HG03575 (cell line): ENCODE measurements around the gene PREP.
"Not testable (repeated sequence)": the region's sequence is repeated elsewhere in the genome, so short reads cannot be mapped to it uniquely, and the experiment has no call there.

ENCODE experiments used
- ATAC-seq: cut with Tn5 transposase; IDR thresholded peaks from one replicate; pipeline ENCODE4 v1.9.1; 2021; ENCODE audit not compliant: unreplicated experiment, insufficient number of reproducible peaks, low FRiP score; ENCODE audit errors: extremely low read depth

Gene PREP

DNA sequence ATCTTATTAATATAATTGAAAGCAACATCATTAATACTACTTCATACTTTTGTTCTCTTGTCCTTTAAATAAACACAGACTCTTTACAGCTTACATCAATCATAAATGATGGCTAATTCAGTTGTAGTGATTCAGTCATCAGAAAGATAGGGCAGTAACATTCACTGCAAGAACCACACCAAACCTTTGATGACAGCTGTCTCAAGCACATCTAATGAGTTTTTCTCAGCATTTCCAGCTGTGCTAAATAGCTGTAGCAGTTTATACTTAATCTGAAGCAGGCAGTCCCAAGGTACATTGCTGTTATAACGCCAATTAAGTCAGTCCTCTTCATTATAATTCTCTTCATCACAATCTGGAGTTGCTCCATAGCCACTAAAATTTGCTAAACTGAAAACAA is 45.7 kb downstream of the PREP start:
- ATAC-seq, result no peak

- no peak for ATAC-seq
These were observed 50.8 kb downstream of the PREP start for GRCh38 chr6:105352037-105352617.

GRCh38 chr6:105348897-105349296 is 54.0 kb downstream of the PREP start:
- ATAC-seq, result no peak

DNA sequence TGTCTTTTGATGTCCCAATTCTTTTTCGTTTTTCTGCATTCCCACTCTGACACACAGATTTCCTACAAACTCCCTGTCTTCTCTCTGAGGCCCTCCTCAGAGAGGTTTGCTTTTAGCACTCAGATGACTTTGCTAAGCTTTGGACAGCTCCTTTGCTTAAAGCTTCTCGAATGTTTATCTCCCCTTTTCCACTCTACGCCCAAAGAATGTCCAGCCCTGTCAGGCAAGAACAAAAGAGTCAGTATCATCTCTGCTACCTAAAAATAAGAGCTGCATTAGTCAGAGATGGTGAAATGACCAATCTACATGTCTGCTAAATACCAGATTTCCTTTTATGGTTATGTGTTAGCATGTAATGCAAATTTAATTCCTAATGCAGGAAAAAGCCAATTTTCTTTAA is 56.8 kb downstream of the PREP start:
- ATAC-seq, result no peak

GRCh38 chr6:105345506-105345905 is 57.4 kb downstream of the PREP start:
- ATAC-seq, result no peak

DNA sequence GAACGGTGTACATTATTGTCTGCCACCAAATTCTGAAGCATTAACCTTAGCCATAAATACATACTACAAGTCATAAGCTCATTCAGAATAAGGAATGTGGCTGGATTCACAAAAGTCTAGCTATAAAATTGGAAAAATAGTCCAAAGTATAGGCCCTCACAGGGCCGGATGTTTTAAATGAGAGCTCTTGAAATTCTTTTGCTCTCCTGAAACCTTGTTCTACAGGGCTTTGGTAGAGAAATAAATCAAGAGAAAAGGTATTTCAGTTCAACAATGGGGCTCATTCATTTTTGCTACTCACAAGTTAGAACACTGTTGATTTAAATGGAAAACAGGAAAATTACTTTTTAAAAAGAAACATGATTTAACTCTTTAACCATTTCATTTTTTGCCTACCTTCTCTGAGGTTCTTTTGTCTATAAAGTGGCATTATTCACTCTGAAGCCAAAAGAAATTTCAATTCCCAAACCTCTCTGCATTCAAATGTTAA is 58.0 kb downstream of the PREP start:
- no peak for ATAC-seq

DNA sequence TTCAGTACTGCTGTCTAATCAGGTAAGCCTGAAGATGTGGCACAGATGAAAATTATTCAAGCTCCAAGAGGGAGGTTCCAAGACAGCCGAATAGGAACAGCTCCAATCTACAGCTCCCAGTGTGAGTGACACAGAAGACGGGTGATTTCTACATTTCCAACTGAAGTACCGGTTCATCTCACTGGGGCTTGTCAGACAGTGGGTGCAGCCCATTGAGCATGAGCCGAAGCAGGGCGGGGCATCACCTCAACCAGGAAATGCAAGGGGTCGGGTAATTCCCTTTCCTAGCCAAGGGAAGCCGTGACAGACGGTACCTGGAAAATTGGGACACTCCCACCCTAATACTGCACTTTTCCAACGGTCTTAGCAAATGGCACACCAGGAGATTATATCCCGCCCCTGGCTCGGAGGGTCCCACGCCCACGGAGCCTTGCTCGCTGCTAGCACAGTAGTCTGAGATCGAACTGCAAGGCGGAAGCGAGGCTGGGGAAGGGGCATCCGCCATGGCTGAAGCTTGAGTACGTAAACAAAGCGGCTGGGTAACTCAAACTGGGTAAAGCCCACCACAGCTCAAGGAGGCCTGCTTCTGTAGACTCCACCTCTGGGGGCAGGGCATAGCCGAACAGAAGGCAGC is 64.4 kb downstream of the PREP start:
- ATAC-seq, result not testable (repeated sequence)

GRCh38 chr6:105336986-105337385 is 65.9 kb downstream of the PREP start:
- no peak for ATAC-seq

DNA sequence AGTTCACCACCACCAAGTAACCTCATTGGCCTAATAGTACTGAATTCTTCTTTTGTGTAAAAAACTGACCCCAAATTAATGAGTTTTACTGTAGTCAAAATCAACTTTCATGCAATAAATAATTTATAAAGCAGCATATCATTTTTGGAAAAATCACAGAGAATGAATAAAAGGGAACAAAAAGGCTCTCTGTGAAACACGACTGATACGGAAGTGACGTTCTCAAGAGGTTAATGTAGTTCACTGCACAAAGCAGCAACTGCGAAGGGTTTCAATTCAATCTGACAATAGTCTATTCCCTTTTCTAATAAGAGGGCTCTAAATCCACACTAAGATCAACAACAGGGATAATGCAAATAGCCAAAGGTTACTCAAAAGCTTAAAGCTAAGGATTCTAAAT is 70.3 kb downstream of the PREP start:
- no peak for ATAC-seq

- no peak for ATAC-seq
These were observed 71.0 kb downstream of the PREP start for GRCh38 chr6:105331927-105332326.

DNA sequence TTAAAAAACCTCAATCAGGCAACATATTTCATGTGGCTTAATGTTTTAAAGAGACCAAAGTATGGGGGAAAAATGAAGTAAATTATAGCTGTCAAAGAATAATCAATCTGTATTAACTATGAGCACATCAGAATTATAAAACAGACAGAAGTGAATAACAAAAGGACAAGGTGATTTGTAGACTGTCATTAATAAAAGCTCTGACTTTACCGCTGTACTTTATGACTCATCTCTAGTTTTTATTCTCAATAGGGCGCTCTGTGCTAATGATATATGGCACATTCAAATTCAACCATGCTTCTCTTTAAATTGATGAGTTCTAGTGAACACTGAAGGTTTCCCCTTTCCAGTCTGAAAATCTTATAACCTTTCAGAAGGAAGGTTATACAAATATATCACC is 72.0 kb downstream of the PREP start:
- no peak for ATAC-seq

GRCh38 chr6:105330364-105330763 is 72.5 kb downstream of the PREP start:
- no peak for ATAC-seq

- ATAC-seq, result no peak
These were observed 75.8 kb downstream of the PREP start for GRCh38 chr6:105326833-105327770.

GRCh38 chr6:105326216-105326615 is 76.7 kb downstream of the PREP start:
- ATAC-seq, result no peak

DNA sequence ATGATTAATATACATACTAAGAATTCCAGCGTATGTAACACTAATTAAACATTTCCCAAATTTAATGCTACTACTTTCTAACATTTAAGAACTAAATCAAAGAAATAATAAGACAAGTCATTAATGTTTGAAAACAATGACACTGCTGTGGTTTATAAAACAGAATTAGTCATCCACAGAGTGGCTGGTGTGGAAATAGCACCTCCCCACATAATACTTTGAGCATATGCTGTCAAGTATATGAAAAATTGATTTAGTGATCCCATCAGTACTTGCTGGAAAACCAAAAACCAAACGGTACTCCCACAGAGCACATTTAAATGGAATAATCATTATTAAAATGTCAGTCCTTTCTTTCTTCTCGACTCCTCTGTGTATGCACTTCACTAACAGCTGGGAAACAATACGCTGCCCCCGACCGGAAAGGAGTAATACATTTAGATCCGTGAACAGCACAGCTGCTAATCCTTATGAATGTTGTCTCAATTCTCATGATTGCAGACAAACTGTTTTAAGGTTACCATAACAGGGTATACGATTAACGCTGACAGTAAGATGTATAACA is 78.4 kb downstream of the PREP start:
- ATAC-seq, result no peak

GRCh38 chr6:105322499-105323225 is 80.2 kb downstream of the PREP start:
- no peak for ATAC-seq

- ATAC-seq, result no peak
These were observed 81.2 kb downstream of the PREP start for GRCh38 chr6:105321728-105322127.

- ATAC-seq, result no peak
These were observed 81.7 kb downstream of the PREP start for GRCh38 chr6:105321207-105321606.

DNA sequence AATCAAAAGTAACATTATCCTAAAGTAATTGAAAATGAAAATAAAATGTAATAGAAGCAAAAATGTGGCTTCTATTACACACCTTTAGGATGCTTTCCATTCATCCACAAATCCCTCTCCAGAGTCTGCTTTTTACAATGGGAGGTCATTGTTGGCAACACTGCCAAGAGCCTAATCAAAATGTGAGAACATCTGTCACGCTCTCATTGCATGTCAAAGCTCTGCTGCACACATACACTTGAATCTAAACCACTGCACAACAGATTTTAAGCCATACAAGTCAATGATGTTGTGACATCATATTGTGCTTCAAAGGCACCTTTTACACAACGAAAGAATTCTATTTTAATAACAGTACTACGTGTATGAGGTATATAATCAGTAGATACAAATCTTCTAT is 82.1 kb downstream of the PREP start:
- ATAC-seq, result no peak
